ENCODE results near the gene WDR5.

DNA sequence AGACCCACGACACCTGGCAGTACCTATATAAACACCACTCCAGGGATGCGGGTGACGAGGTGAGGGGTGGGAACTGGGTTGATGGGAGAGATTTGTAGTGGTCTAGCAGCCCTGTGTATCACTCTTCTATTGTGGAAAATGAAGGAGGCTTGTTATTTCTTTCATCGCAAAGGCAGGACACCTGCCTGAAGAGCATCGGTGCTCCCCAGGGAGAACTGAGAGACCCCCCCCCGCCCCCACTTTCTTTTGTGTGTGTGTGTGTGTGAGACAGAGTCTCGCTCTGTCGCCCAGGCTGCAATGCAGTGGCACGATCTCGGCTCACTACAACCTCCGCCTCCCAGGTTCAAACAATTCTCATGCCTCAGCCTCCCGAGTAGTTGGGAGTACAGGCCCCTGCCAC lies 8.3 kb upstream of the WDR5 start:
- TF ChIP-seq, protein P1, sequence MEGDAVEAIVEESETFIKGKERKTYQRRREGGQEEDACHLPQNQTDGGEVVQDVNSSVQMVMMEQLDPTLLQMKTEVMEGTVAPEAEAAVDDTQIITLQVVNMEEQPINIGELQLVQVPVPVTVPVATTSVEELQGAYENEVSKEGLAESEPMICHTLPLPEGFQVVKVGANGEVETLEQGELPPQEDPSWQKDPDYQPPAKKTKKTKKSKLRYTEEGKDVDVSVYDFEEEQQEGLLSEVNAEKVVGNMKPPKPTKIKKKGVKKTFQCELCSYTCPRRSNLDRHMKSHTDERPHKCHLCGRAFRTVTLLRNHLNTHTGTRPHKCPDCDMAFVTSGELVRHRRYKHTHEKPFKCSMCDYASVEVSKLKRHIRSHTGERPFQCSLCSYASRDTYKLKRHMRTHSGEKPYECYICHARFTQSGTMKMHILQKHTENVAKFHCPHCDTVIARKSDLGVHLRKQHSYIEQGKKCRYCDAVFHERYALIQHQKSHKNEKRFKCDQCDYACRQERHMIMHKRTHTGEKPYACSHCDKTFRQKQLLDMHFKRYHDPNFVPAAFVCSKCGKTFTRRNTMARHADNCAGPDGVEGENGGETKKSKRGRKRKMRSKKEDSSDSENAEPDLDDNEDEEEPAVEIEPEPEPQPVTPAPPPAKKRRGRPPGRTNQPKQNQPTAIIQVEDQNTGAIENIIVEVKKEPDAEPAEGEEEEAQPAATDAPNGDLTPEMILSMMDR (conservative IDR thresholded peaks at IDR 0.05 in 1 of 2, IDR thresholded peaks at IDR 0.05 in 1 of 2; ENCODE audit: low read depth in 1 of 2, low read length in 2 of 2), result no peak
- TF ChIP-seq EZH2 (IDR thresholded peaks at IDR 0.05; ENCODE audit: low read length, missing control alignments), result no peak
